ENCODE data around the gene KNTC1.
"Not testable (repeated sequence)": the region's sequence is repeated elsewhere in the genome, so short reads cannot be mapped to it uniquely, and the experiment has no call there.

The KNTC1 gene

GRCh38 chr12:122491991-122492390 is 35.1 kb upstream of the KNTC1 start:
- no peak for TF ChIP-seq ZFX (IDR thresholded peaks at IDR 0.05; ENCODE audit: borderline replicate concordance)
- no peak for TF ChIP-seq CTCF (IDR thresholded peaks at IDR 0.05)
- no peak overlapping the region for H3K27ac ChIP-seq

DNA sequence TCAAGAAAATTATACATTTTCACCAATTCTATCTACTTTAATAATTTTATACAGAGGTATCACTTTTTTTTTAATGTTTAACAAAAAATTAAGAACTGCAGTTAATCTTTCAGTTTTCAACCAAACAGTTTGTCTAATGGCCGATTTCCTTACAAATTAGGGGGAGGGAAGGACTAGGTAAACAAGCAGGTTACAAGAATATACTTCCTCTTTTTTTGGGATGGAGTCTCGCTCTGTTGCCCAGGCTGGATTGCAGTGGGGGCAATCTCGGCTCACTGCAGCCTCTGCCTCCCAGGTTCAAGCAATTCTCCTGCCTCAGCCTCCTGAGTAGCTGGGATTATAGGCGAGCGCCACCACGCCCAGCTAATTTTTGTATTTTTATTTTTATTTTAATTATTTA is 33.8 kb upstream of the KNTC1 start:
- not testable (repeated sequence) for H3K27ac ChIP-seq

GRCh38 chr12:122495258-122495657 is 31.8 kb upstream of the KNTC1 start:
- no peak for TF ChIP-seq CTCF (IDR thresholded peaks at IDR 0.05)
- no peak for TF ChIP-seq ZFX (IDR thresholded peaks at IDR 0.05; ENCODE audit: borderline replicate concordance)
- H3K27ac ChIP-seq: peak overlapping the region; percentile 42

GRCh38 chr12:122499991-122500684 is 26.9 kb upstream of the KNTC1 start:
- TF ChIP-seq ZFX (IDR thresholded peaks at IDR 0.05; ENCODE audit: borderline replicate concordance) (no peak), CTCF (IDR thresholded peaks at IDR 0.05) (no peak)
- H3K27ac ChIP-seq: peak overlapping the region; percentile 97

DNA sequence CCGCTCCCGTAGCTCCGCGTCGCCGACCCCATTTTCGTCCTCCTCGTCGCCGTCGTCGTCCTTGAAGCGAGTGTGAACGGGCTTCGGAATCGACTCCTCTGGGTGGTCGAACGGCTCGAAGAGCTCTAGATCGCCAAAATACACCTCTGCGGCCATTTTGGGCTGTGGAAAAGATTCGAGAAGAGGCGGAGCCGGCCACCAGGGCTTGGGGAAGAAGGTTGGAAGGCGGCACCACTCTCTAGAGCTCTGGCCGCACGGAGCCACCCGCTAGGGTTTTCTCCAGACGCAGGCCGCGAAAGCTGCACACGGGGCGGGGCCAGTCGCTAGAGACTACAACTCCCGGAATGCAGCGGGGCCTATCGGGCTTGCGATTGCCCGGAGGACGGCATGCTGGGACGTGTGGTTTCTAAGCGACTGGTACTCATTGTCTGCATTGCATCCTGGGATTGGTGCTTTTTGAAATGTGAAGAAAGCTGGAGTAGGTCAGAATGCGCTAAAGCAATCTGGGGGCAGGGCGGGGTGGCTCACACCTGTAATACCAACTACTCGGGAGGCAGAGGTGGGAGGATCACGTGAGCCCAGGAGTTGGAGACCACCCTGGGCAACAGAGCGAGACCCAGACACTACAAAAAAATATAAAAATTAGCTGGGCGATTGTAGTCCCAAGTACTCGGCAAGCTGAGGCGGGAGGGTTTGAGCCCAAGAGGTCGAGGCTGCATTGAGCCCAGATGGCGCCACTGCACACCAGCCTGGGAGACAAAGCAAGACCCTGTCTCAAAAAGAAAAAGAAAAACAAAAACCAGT is 26.2 kb upstream of the KNTC1 start, which contains the start of gene ZCCHC8:
TSS of gene ZCCHC8 (minus strand) at position 248 of the 804 bp plus-strand sequence. CDS start at position 156, 92 bp downstream.
- TF ChIP-seq CTCF (IDR thresholded peaks at IDR 0.05): peak; percentile 32
- no peak for TF ChIP-seq ZFX (IDR thresholded peaks at IDR 0.05; ENCODE audit: borderline replicate concordance)
- peak within 1 kb of the TSS; percentile 97 for H3K27ac ChIP-seq

GRCh38 chr12:122501489-122501989 is 25.5 kb upstream of the KNTC1 start:
- H3K27ac ChIP-seq: peak overlapping the region; percentile 97
- TF ChIP-seq CTCF (IDR thresholded peaks at IDR 0.05): no peak; the same call in 1 of the 2 replicates
- no peak for TF ChIP-seq ZFX (IDR thresholded peaks at IDR 0.05; ENCODE audit: borderline replicate concordance)

GRCh38 chr12:122503147-122503751 is 23.8 kb upstream of the KNTC1 start:
- TF ChIP-seq CTCF (IDR thresholded peaks at IDR 0.05): no peak
- peak overlapping the region; percentile 97 for H3K27ac ChIP-seq

Data from 22Rv1 (cell line).